G401.6 (cell line): Measurements from ENCODE around the gene SPOCK1.

ENCODE experiments used
- FAIRE-seq: peaks from 2 replicates; lab custom pipeline; 2012; peaks lifted over from hg19 to GRCh38; lab: Jason Lieb, UNC

SPOCK1 gene

GRCh38 chr5:137191179-137191578 is 307.9 kb downstream of the SPOCK1 start:
- no peak for FAIRE-seq

GRCh38 chr5:137190441-137190840 is 308.7 kb downstream of the SPOCK1 start:
- FAIRE-seq, result no peak

- no peak for FAIRE-seq
These were observed 309.1 kb downstream of the SPOCK1 start for GRCh38 chr5:137190031-137190430.

DNA sequence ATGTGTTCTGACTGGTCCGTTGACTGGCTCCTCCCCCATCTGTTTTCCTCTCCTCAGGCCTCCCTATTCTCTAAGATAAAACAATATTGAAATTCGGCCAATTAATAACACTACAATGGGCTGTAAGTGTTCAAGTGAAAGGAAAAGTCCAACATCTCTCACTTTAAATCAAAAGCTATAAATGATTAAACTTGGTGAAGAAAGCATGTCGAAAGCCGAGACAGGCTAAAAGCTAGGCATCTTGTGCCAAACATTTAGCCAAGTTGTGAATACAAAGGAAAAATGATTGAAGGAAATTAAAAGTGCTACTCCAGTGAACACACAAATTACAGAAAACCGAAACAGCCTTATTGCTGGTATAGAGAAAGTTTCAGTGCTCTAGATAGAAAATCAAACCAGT is 310.6 kb downstream of the SPOCK1 start:
- no peak for FAIRE-seq

- no peak for FAIRE-seq
These were observed 312.2 kb downstream of the SPOCK1 start for GRCh38 chr5:137186759-137187461.

GRCh38 chr5:137185193-137185592 is 313.9 kb downstream of the SPOCK1 start:
- FAIRE-seq, result no peak

- FAIRE-seq, result no peak
These were observed 314.4 kb downstream of the SPOCK1 start for GRCh38 chr5:137184734-137185133.

- no peak for FAIRE-seq
These were observed 316.6 kb downstream of the SPOCK1 start for GRCh38 chr5:137182576-137182975.

DNA sequence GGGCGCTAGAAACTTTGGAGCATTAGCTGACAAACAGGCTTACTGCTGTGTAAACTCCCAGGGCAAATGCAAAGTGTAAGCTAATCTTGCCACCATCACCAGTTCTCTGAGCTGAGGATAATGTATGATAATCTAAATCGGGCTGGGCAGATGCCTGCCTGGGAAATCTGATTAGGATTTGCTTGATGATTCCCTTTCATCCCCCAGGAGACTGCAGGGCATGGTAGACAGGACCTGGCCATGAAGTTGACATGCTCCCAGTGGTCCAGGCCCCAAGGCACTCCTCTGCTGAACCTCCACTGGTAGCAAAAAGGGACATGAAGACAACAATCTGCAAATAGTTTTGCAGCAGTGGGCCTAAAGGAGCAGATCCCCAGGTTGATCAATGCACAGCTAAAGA is 317.5 kb downstream of the SPOCK1 start:
- no peak for FAIRE-seq

DNA sequence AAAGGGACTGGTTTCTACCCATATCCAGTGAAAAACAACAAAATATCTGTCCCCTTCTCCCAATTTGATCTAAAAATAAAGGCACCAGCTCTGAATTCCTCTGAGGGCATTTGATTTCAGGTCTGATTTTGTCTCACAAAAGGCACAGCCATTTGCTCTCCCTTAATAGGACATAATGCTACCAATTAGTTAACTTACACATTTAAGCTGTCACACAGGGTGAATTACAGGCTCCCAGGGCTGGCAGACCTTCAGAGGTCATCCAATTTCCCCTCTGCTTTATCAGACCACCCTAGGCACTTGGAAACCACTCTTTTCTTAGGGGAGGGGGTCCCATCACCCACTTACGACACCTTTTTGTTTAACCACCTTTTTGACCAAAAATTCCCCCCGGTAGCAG is 319.9 kb downstream of the SPOCK1 start:
- FAIRE-seq, result no peak

GRCh38 chr5:137176609-137177008 is 322.5 kb downstream of the SPOCK1 start:
- FAIRE-seq, result no peak

- FAIRE-seq, result no peak
These were observed 323.0 kb downstream of the SPOCK1 start for GRCh38 chr5:137176126-137176525.

DNA sequence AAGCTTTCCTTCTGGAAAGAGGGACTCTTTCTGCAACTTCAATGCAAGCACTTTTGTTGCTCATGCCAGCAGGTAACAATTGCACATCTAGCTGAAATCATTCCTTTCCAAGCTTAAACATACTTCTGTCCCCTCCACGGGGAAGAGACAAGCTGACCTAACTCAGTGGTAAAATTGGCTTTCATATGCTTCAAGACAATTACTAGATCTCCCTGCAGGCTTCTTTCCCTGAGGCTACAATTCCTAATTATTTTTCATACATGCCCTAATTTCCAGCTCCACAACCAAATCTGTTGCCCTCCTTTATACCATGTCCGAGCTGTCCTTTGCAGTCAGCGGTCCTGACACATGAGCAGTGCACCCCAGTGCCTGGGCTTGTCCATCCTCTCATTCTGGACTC is 324.9 kb downstream of the SPOCK1 start:
- no peak for FAIRE-seq

DNA sequence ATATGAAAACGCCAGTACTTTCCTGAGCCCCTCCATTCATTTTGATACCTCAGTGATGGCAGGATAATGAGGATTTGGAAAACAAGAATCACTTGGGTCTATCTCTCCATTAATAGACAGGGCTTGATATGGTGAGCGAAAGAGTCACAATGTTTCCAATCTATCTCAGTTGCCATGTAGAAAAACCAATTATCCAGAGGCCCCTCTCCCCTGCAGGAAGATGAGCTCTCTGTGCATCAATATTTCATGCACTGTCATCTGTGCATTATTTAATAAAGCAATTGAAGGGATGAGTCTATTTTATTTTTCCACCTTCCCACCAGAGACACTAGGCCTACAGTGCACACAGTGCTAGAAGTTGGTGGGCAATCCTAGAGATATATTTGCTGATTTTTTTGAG is 326.9 kb downstream of the SPOCK1 start:
- FAIRE-seq, result no peak

- no peak for FAIRE-seq
These were observed 331.9 kb downstream of the SPOCK1 start for GRCh38 chr5:137167187-137167586.

DNA sequence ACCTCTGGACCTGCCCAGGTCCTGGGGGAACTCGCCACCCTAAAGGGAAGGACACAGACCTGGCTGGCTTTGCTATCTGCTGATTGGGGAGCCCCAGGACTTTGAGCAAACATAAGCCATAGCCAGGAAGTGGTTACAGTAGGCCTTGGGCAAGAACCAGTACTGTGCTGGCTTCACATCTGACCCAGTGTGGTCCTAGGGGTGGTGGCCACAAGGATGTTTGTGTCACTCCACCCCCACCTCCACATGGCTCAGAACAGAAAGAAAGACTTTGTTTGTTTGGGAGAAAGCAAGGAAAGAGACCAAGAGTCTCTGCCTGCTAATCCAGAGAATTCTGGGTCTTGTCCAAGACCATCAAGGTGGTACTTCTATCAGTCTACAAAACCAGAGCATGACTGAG is 334.2 kb downstream of the SPOCK1 start:
- no peak for FAIRE-seq

DNA sequence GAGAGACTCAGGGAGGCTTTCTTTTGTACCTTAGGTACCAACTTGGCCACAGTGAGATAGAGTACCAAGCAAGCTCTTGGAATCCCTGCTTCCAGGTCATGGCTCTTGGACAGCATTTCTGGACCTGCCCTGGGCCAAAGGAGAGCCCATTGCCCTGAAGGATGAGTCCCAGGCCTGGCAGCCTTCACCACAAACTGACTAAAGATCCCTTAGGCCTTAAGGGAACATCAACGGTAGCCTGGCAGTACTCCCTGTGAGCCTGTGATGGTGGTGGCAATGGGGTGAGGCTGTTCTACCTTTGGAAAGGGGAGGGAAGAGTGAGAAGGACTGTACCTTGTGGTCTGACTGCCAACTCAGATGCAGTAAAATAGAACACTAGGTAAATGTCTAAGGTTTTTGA is 334.6 kb downstream of the SPOCK1 start:
- FAIRE-seq, result no peak

DNA sequence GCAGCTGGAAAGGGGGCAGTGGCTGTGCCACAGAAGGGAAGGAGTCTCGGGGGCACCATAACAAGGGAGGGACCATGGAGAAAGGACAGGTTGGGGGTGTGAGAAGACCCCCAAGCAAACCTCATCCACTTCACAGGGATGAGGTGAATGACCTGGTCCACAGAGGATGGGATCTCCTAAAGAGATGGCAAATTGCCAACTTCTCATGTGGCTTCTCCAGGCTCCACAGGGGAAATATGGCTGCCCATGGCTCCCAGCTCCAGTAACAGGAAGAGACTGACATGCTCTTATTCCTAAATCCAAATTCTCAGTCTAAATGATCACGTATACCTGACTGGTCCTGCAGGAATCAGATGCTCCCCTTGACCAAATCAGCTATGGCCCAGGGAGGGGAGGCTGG is 340.4 kb downstream of the SPOCK1 start:
- no peak for FAIRE-seq

- no peak for FAIRE-seq
These were observed 342.9 kb downstream of the SPOCK1 start for GRCh38 chr5:137156180-137156579.

- FAIRE-seq, result no peak
These were observed 343.7 kb downstream of the SPOCK1 start for GRCh38 chr5:137155261-137156000.

- FAIRE-seq, result no peak
These were observed 346.5 kb downstream of the SPOCK1 start for GRCh38 chr5:137152616-137153015.

- FAIRE-seq, result no peak
These were observed 350.5 kb downstream of the SPOCK1 start for GRCh38 chr5:137148655-137149054.

DNA sequence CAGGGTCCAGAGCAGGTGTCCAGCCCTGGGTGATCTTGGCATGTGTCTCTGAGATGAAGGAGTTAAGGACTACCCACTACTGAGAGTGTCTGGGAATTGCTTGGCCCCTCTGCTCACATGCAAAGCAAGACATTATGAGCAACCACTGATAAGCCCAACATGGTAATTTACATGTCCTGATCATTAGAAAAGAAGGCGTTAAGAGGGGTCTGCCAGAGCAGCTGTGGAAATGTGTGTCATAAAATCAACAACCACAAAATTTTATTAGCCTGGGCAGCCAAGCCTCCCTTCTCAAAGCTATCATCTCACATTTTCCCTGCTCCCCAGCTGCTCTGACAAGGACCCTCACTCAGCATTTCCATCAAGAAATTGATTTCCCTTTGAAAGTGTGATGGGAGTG is 351.0 kb downstream of the SPOCK1 start:
- no peak for FAIRE-seq

GRCh38 chr5:137147346-137147745 is 351.8 kb downstream of the SPOCK1 start:
- FAIRE-seq, result no peak
